Retinal pigment epithelial cell (primary cell): ENCODE data around the gene ESR2.
"Not testable (repeated sequence)": the region's sequence is repeated elsewhere in the genome, so short reads cannot be mapped to it uniquely, and the experiment has no call there.

Experiments used
- DNase-seq: peaks from one replicate; pipeline ENCODE4 v3.0.0-alpha.2; 2010; ENCODE audit warnings: low read depth
- H3K4me3 ChIP-seq: 2 replicates; pipeline ENCODE4 v1.5.1; 2011; ENCODE audit warnings: mild to moderate bottlenecking, low read length, control low read depth, moderate library complexity
- CTCF ChIP-seq: conservative IDR thresholded peaks from 2 replicates; pipeline ENCODE4 v1.5.1; 2011; ENCODE audit warnings: low read depth, low read length, control low read depth, inconsistent platforms

Gene ESR2

GRCh38 chr14:64123241-64123822 is 170.8 kb downstream of the ESR2 start:
- no peak overlapping the region for H3K4me3 ChIP-seq
- no peak for TF ChIP-seq CTCF
- DNase-seq = no peak

GRCh38 chr14:64119980-64120379 is 174.2 kb downstream of the ESR2 start:
- DNase-seq = no peak
- no peak for TF ChIP-seq CTCF
- no peak overlapping the region for H3K4me3 ChIP-seq

GRCh38 chr14:64119500-64119899 is 174.7 kb downstream of the ESR2 start:
- TF ChIP-seq CTCF = no peak
- no peak for DNase-seq

GRCh38 chr14:64118892-64119291 is 175.3 kb downstream of the ESR2 start:
- no peak overlapping the region for H3K4me3 ChIP-seq
- no peak for DNase-seq
- TF ChIP-seq CTCF = no peak

More at GRCh38 chr14:64119500-64119899, 174.7 kb downstream of the ESR2 start:
- no peak overlapping the region for H3K4me3 ChIP-seq

GRCh38 chr14:64118403-64118742 is 175.8 kb downstream of the ESR2 start:
- not testable (repeated sequence) for H3K4me3 ChIP-seq, DNase-seq

GRCh38 chr14:64117671-64118402 is 176.3 kb downstream of the ESR2 start:
- peak; percentile 86 for DNase-seq
- peak overlapping the region; percentile 6 for H3K4me3 ChIP-seq
- peak; percentile 35 for TF ChIP-seq CTCF

GRCh38 chr14:64115401-64115800 is 178.8 kb downstream of the ESR2 start:
- no peak for DNase-seq
- TF ChIP-seq CTCF = no peak

More at GRCh38 chr14:64115401-64115800, 178.8 kb downstream of the ESR2 start:
- H3K4me3 ChIP-seq = no peak overlapping the region
